K562 (cell line): ENCODE measurements around the gene ANO6. TPM values are rescaled to one million over a fixed set of nuclear protein-coding genes. Genes with fewer than 3 reads are reported as not detected.

Experiments
- ATAC-seq: fragments of 200-7000 bp; cut with Tn5 transposase; 3 replicates; pipeline ENCODE4 v1.9.1; 2020; ENCODE audit warnings: moderate library complexity
- BruUV-seq: library from RNA; stranded (reverse); fragments of 400-500 nt; replicated peaks from 2 replicates; lab custom pipeline; 2021; lab: Mats Ljungman, UMichigan
- CTCF ChIA-PET: fragments of 300-600 bp; formaldehyde crosslinking; extraction: SDS; loops from one replicate; lab custom pipeline; 2021; ENCODE audit warnings: low intra/inter-chr PET ratio; lab: Yijun Ruan, JAX
- POLR2A ChIA-PET: fragments of 300-600, 350-650 bp; sonication (Branson Sonifier 250); formaldehyde crosslinking; extraction: SDS; loops from one replicate; lab custom pipeline; 2021; ENCODE audit warnings: antibody characterized with exemption, inconsistent platforms; lab: Yijun Ruan, JAX
- DNase-seq, 4 experiments: peaks; one replicate each; pipeline versions ENCODE4 v3.0.0 to v3.0.0-alpha.2; 2011 to 2018; ENCODE audit warnings: low spot score in 3 of 4, mixed read lengths in 3 of 4; ENCODE audit errors: extremely low read depth in 1 of 4
- FAIRE-seq: peaks from 2 replicates; lab custom pipeline; 2011; peaks lifted over from hg19 to GRCh38; lab: Jason Lieb, UNC
- H2AFZ ChIP-seq: 2 replicates; pipeline ENCODE4 v1.6.0; 2011; ENCODE audit warnings: low read depth, low read length, control low read depth, inconsistent platforms
- H3K27ac ChIP-seq: fragments of 200-600 bp; 3 replicates; pipeline ENCODE4 v1.8.0; 2011; ENCODE audit warnings: low read depth, mild to moderate bottlenecking, control low read depth, inconsistent platforms, low read length, moderate library complexity, mixed read lengths; ENCODE audit errors: extremely low read depth
- H3K27me3 ChIP-seq, 2 experiments: fragments of 300-600 bp in 1 of 2; 2 replicates in 1 of 2; 3 replicates in 1 of 2; pipeline versions ENCODE4 v1.6.0 to v1.8.0; 2011; ENCODE audit warnings: inconsistent platforms in 2 of 2, low read length in 2 of 2, mild to moderate bottlenecking in 1 of 2, mixed read lengths in 1 of 2, moderate library complexity in 1 of 2; ENCODE audit not compliant: control insufficient read depth in 2 of 2, insufficient read depth in 2 of 2
- H3K36me3 ChIP-seq: fragments of 300-600 bp; 3 replicates; pipeline ENCODE4 v1.8.0; 2011; ENCODE audit warnings: mild to moderate bottlenecking, low read length, inconsistent platforms; ENCODE audit not compliant: control insufficient read depth, insufficient read depth
- H3K4me1 ChIP-seq, 2 experiments: fragments of 200-600 bp in 1 of 2; replicated peaks in 1 of 2; 2 replicates in 1 of 2; 3 replicates in 1 of 2; pipeline versions ENCODE4 v1.5.1 to v1.8.0; 2011; ENCODE audit warnings: inconsistent platforms in 2 of 2, low read length in 2 of 2, mild to moderate bottlenecking in 1 of 2, mixed read lengths in 1 of 2, moderate library complexity in 1 of 2; ENCODE audit not compliant: control insufficient read depth in 2 of 2, insufficient read depth in 2 of 2
- H3K4me2 ChIP-seq: 2 replicates; pipeline ENCODE4 v1.6.1; 2011; ENCODE audit warnings: low read length, control low read depth, inconsistent platforms, mixed read lengths; ENCODE audit not compliant: insufficient read depth
- H3K4me3 ChIP-seq: fragments of 200-600 bp; sonication (generic), shearing (Covaris generic); 2 replicates; pipeline ENCODE4 v1.5.1; 2016; ENCODE audit warnings: control low read depth, inconsistent platforms
- H3K79me2 ChIP-seq: fragments of 200-600 bp; 3 replicates; pipeline ENCODE4 v1.8.0; 2011; ENCODE audit warnings: low read length, inconsistent platforms; ENCODE audit not compliant: control insufficient read depth, insufficient read depth
- H3K9ac ChIP-seq, 2 experiments: 2 replicates each; pipeline versions ENCODE4 v1.6.0 to v1.6.1; 2011; ENCODE audit warnings: low read depth in 2 of 2, low read length in 2 of 2, control low read depth in 1 of 2, inconsistent platforms in 1 of 2, mild to moderate bottlenecking in 1 of 2, mixed read lengths in 1 of 2; ENCODE audit not compliant: insufficient read depth in 1 of 2
- H3K9me1 ChIP-seq: one replicate; pipeline ENCODE4 v1.6.0; 2011; ENCODE audit warnings: inconsistent platforms, mild to moderate bottlenecking, low read length, moderate library complexity; ENCODE audit not compliant: control insufficient read depth, insufficient read depth
- H3K9me3 ChIP-seq: replicated peaks from 2 replicates; pipeline ENCODE4 v1.5.1; 2011; ENCODE audit warnings: low read depth, low read length, inconsistent platforms; ENCODE audit not compliant: control insufficient read depth, insufficient read depth
- H4K20me1 ChIP-seq: replicated peaks from 2 replicates; pipeline ENCODE4 v1.6.1; 2011; ENCODE audit warnings: low read length, inconsistent platforms, mixed read lengths; ENCODE audit not compliant: control insufficient read depth, insufficient read depth
- DDX20 ChIP-seq: fragments of 450-650 bp; IDR thresholded peaks from 2 replicates; pipeline ENCODE4 v1.6.1; 2016; ENCODE audit warnings: missing genetic modification characterization, low read depth, mild to moderate bottlenecking, missing compliant biosample characterization, moderate library complexity
- ETV6 ChIP-seq, 3 experiments: fragments of 150-350 bp in 1 of 3; sonication (generic) in 1 of 3; formaldehyde crosslinking in 1 of 3; IDR thresholded peaks; 2 replicates each; pipeline versions ENCODE4 v1.6.1 to v1.8.0; 2014 to 2022; ENCODE audit warnings: borderline replicate concordance in 2 of 3, low read depth in 2 of 3, antibody characterized with exemption in 1 of 3, low read length in 1 of 3, mild to moderate bottlenecking in 1 of 3, missing genetic modification reagents in 1 of 3
- FOS ChIP-seq: IDR thresholded peaks from 3 replicates; pipeline ENCODE4 v1.6.1; 2011; ENCODE audit not compliant: insufficient read length; ENCODE audit errors: extremely low read depth
- HNRNPLL ChIP-seq: fragments of 200-400 bp; formaldehyde crosslinking; IDR thresholded peaks from 2 replicates; pipeline ENCODE4 v1.6.1; 2017; ENCODE audit warnings: low read length, low read depth, mild to moderate bottlenecking; ENCODE audit not compliant: poor library complexity, severe bottlenecking
- JUND ChIP-seq, 2 experiments: IDR thresholded peaks; 2 replicates in 1 of 2; 3 replicates in 1 of 2; pipeline ENCODE4 v1.6.1; 2011; ENCODE audit warnings: borderline replicate concordance in 2 of 2, low read depth in 2 of 2, low read length in 2 of 2, improper control_type of control experiment in 1 of 2, missing biosample characterization in 1 of 2, missing genetic modification characterization in 1 of 2, missing genetic modification reagents in 1 of 2
- NCOA4 ChIP-seq: fragments of 450-650 bp; IDR thresholded peaks from 2 replicates; pipeline ENCODE4 v1.6.1; 2018; ENCODE audit warnings: mild to moderate bottlenecking; ENCODE audit not compliant: partially characterized antibody
- SMARCB1 ChIP-seq: IDR thresholded peaks from 2 replicates; pipeline ENCODE4 v1.6.1; 2011; ENCODE audit warnings: improper control_type of control experiment, low read depth; ENCODE audit not compliant: insufficient read length
- SMARCC2 ChIP-seq: fragments of 450-650 bp; IDR thresholded peaks from 2 replicates; pipeline ENCODE4 v1.6.1; 2017; ENCODE audit warnings: antibody characterized with exemption, moderate library complexity, mild to moderate bottlenecking, low read depth
- SRSF7 ChIP-seq: fragments of 200-400 bp; formaldehyde crosslinking; optimal IDR thresholded peaks from 2 replicates; pipeline ENCODE3; 2017; ENCODE audit warnings: mild to moderate bottlenecking, low read depth, low read length
- STAT5A ChIP-seq: IDR thresholded peaks from 2 replicates; pipeline ENCODE4 v1.6.1; 2012; ENCODE audit warnings: low read length, inconsistent platforms, borderline replicate concordance
- TEAD2 ChIP-seq: fragments of 450-650 bp; IDR thresholded peaks from 2 replicates; pipeline ENCODE4 v1.6.1; 2016; ENCODE audit warnings: missing genetic modification characterization, control low read depth, missing compliant biosample characterization
- ZNF316 ChIP-seq: fragments of 450-650 bp; IDR thresholded peaks from 2 replicates; pipeline ENCODE4 v1.6.1; 2016
- ZNF436 ChIP-seq: fragments of 250-450, 450-650 bp; sonication (Bioruptor Pico); formaldehyde crosslinking; IDR thresholded peaks from 2 replicates; pipeline ENCODE4 v1.7.0; 2020; ENCODE audit warnings: mild to moderate bottlenecking
- WGBS: fragments of 100-300 bp; shearing (Covaris generic); methylation state at CpG from one replicate; pipeline ENCODE4 v1.1.6; 2016; ENCODE audit warnings: low coverage, mixed read lengths; ENCODE audit not compliant: insufficient coverage; ENCODE audit errors: missing lambda C conversion rate; 5-methylcytosine and 5-hydroxymethylcytosine counted together
- in situ Hi-C: fragments of 300-500 bp; cut with MboI; formaldehyde crosslinking; loops from 4 replicates; pipeline ENCODE4 v1.15.0; 2018; ENCODE audit warnings: inconsistent platforms, mixed read lengths
- intact Hi-C: fragments of 100-400 bp; cut with micrococcal nuclease; formaldehyde crosslinking; loops from 2 replicates; pipeline ENCODE4 v1.14.2; 2022
- polyA plus RNA-seq, 8 experiments: library from polyadenylated mRNA; depleted of rRNA in 4 of 8; stranded (reverse) in 5 of 8; unstranded in 3 of 8; fragments of >200 nt; fragmentation: Nextera tagmentation in 2 of 8; fragmentation: Illumina TruSeq in 1 of 8; extraction: Ambion mirVana in 2 of 8; extraction: Trizol in 1 of 8; gene quantifications; 2 replicates each; pipeline versions ENCODE4 v1.2.1 to v1.2.3, GENCODE V29; 2011 to 2014; ENCODE audit warnings: inconsistent platforms in 1 of 8, missing spikeins in 1 of 8
- total RNA-seq, 7 experiments: library from RNA; depleted of rRNA in 6 of 7; stranded (reverse); fragments of >200 nt in 6 of 7; fragmentation: Illumina TruSeq in 2 of 7; extraction: Trizol in 2 of 7; gene quantifications; 2 replicates each; pipeline versions ENCODE4 v1.2.1 to v1.2.3, GENCODE V29; 2011 to 2021; ENCODE audit warnings: low replicate concordance in 1 of 7
- TF ChIP-seq, protein P1 (sequence below), 3 experiments: IDR thresholded peaks in 2 of 3; conservative IDR thresholded peaks in 1 of 3; 2 replicates each; pipeline ENCODE4 v1.5.1; 2011 to 2012; ENCODE audit warnings: low read length in 3 of 3, mild to moderate bottlenecking in 3 of 3, control low read depth in 2 of 3, improper control_type of control experiment in 1 of 3, inconsistent platforms in 1 of 3, low read depth in 1 of 3, mixed read lengths in 1 of 3, moderate library complexity in 1 of 3; ENCODE audit not compliant: insufficient read depth in 2 of 3
- TF ChIP-seq, protein P2 (sequence below): fragments of 200-800 bp; sonication (Bioruptor generic); IDR thresholded peaks from 2 replicates; pipeline ENCODE4 v1.6.1; 2016; ENCODE audit warnings: missing genetic modification characterization, missing compliant biosample characterization

ANO6 gene
- total and polyA plus RNA-seq, 9 of the 15 experiments (the other 6 are each of a cell fraction or from before 2014, with no cell fraction given): 3.5 to 24.7 (median 20.3) TPM

- no peaks in the 10 kb centered on the region for H3K9me1 ChIP-seq
- FAIRE-seq (no peak), DNase-seq (no peak), ATAC-seq (no peak)
- no peak overlapping the region for H3K4me3 ChIP-seq
- no peak overlapping the region for H3K27ac ChIP-seq
- no peaks in the 10 kb centered on the region for H4K20me1 ChIP-seq
- H3K27me3 ChIP-seq: no peaks in the 10 kb centered on the region
- BruUV-seq: no TSS peak
- CTCF ChIA-PET: no interaction called here
- in situ Hi-C loops: no loop called here
- H3K4me2 ChIP-seq: no peak overlapping the region
- no peaks in the 10 kb centered on the region for H3K9me3 ChIP-seq
- H3K36me3 ChIP-seq: no peaks in the 10 kb centered on the region
- H2AFZ ChIP-seq: no peak overlapping the region
- no peak overlapping the region for H3K9ac ChIP-seq
- 74% methylated on average over 4 of the region's 4 CpGs for WGBS
- TF ChIP-seq FOS: no peak
- no peak for TF ChIP-seq SRSF7
- TF ChIP-seq HNRNPLL: no peak
- TF ChIP-seq SMARCC2: no peak
- TF ChIP-seq ZNF316: no peak
- TF ChIP-seq, protein P1, sequence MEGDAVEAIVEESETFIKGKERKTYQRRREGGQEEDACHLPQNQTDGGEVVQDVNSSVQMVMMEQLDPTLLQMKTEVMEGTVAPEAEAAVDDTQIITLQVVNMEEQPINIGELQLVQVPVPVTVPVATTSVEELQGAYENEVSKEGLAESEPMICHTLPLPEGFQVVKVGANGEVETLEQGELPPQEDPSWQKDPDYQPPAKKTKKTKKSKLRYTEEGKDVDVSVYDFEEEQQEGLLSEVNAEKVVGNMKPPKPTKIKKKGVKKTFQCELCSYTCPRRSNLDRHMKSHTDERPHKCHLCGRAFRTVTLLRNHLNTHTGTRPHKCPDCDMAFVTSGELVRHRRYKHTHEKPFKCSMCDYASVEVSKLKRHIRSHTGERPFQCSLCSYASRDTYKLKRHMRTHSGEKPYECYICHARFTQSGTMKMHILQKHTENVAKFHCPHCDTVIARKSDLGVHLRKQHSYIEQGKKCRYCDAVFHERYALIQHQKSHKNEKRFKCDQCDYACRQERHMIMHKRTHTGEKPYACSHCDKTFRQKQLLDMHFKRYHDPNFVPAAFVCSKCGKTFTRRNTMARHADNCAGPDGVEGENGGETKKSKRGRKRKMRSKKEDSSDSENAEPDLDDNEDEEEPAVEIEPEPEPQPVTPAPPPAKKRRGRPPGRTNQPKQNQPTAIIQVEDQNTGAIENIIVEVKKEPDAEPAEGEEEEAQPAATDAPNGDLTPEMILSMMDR (IDR thresholded peaks at IDR 0.05 in 2 of 3, conservative IDR thresholded peaks at IDR 0.05 in 1 of 3; ENCODE audit: insufficient read depth in 2 of 3, low read depth in 1 of 3, low read length in 3 of 3): no peak
- TF ChIP-seq ZNF436 (CRISPR knock-in tag): no peak
- TF ChIP-seq, protein P2, sequence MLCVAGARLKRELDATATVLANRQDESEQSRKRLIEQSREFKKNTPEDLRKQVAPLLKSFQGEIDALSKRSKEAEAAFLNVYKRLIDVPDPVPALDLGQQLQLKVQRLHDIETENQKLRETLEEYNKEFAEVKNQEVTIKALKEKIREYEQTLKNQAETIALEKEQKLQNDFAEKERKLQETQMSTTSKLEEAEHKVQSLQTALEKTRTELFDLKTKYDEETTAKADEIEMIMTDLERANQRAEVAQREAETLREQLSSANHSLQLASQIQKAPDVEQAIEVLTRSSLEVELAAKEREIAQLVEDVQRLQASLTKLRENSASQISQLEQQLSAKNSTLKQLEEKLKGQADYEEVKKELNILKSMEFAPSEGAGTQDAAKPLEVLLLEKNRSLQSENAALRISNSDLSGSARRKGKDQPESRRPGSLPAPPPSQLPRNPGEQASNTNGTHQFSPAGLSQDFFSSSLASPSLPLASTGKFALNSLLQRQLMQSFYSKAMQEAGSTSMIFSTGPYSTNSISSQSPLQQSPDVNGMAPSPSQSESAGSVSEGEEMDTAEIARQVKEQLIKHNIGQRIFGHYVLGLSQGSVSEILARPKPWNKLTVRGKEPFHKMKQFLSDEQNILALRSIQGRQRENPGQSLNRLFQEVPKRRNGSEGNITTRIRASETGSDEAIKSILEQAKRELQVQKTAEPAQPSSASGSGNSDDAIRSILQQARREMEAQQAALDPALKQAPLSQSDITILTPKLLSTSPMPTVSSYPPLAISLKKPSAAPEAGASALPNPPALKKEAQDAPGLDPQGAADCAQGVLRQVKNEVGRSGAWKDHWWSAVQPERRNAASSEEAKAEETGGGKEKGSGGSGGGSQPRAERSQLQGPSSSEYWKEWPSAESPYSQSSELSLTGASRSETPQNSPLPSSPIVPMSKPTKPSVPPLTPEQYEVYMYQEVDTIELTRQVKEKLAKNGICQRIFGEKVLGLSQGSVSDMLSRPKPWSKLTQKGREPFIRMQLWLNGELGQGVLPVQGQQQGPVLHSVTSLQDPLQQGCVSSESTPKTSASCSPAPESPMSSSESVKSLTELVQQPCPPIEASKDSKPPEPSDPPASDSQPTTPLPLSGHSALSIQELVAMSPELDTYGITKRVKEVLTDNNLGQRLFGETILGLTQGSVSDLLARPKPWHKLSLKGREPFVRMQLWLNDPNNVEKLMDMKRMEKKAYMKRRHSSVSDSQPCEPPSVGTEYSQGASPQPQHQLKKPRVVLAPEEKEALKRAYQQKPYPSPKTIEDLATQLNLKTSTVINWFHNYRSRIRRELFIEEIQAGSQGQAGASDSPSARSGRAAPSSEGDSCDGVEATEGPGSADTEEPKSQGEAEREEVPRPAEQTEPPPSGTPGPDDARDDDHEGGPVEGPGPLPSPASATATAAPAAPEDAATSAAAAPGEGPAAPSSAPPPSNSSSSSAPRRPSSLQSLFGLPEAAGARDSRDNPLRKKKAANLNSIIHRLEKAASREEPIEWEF (CRISPR knock-in tag): no peak
- no peak for TF ChIP-seq TEAD2
- TF ChIP-seq DDX20 (tag): no peak
- no peak for TF ChIP-seq NCOA4
- no peak for TF ChIP-seq JUND (IDR thresholded peaks at IDR 0.05; ENCODE audit: borderline replicate concordance, low read depth, low read length)
- no peak for TF ChIP-seq JUND (tag; IDR thresholded peaks at IDR 0.05; ENCODE audit: borderline replicate concordance, low read depth, low read length)
- TF ChIP-seq SMARCB1: no peak
- TF ChIP-seq STAT5A: no peak
- TF ChIP-seq ETV6 (IDR thresholded peaks at IDR 0.05; ENCODE audit: borderline replicate concordance in 1 of 2, low read depth in 2 of 2, low read length in 1 of 2): no peak
- no peak for TF ChIP-seq ETV6 (CRISPR knock-in tag; IDR thresholded peaks at IDR 0.05; ENCODE audit: borderline replicate concordance)
- intact Hi-C loops: no loop called here
- H3K79me2 ChIP-seq: peaks cover 9% of the 10 kb centered on the region; the same call in 2 of the 3 replicates
- H3K4me1 ChIP-seq: peaks cover 0 to 3% of the 10 kb centered on the region in 2 experiments; a peak in 1 of 5 replicates
- POLR2A ChIA-PET: no interaction called here
These were observed 28.1 kb downstream of the ANO6 start for GRCh38 chr12:45243963-45244362.
